OCI-LY7 (cell line): Measurements from ENCODE around the gene ATAD3B.

Experiments used
- EZH2phosphoT487 ChIP-seq: fragments of 200-600 bp; sonication (generic); IDR thresholded peaks from 2 replicates; pipeline ENCODE4 v1.6.1; 2018; ENCODE audit warnings: low read depth, borderline replicate concordance, mild to moderate bottlenecking, mixed run types, antibody characterized with exemption, low read length, moderate library complexity, mixed read lengths
- TF ChIP-seq, protein P1 (sequence below): fragments of 200-600 bp; sonication (generic); conservative IDR thresholded peaks from 2 replicates; pipeline ENCODE4 v1.5.1; 2014; ENCODE audit warnings: mild to moderate bottlenecking, antibody characterized with exemption, low read length, moderate library complexity, mixed read lengths

DNA sequence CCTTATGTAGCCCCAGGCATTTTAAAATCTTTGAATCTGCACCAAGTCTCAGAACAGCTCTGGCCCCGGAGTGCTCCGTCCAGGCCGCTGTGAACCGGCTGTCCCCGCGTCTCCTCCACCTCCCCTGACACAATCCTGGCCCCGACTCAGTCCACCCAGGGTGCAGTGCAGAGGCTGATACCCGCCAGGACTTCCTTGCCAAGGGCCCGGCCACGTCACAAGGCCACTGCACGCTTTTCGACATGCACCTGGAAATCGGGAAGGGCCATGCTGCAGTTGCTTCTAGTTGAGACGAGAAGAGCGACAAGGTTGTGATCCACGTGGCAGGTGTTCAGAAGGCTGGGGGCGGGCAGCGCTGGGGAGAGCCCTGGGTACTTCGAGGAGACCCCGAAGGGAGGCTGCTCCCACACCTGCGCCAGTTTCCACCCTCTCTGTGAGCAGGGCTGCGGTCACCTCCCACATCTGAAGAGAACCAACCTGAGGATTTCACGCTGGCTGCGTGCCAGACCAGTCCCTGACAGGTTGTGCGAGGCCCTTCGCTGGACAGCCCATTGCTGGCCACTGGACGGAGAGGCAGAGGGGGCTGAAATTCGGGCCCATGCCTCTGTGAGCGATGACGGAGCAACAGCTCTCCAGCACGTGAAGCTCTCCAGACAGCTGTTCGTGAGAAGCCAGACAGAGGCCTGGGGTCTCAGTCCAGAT lies 29.3 kb upstream of the ATAD3B start:
- TF ChIP-seq, protein P1, sequence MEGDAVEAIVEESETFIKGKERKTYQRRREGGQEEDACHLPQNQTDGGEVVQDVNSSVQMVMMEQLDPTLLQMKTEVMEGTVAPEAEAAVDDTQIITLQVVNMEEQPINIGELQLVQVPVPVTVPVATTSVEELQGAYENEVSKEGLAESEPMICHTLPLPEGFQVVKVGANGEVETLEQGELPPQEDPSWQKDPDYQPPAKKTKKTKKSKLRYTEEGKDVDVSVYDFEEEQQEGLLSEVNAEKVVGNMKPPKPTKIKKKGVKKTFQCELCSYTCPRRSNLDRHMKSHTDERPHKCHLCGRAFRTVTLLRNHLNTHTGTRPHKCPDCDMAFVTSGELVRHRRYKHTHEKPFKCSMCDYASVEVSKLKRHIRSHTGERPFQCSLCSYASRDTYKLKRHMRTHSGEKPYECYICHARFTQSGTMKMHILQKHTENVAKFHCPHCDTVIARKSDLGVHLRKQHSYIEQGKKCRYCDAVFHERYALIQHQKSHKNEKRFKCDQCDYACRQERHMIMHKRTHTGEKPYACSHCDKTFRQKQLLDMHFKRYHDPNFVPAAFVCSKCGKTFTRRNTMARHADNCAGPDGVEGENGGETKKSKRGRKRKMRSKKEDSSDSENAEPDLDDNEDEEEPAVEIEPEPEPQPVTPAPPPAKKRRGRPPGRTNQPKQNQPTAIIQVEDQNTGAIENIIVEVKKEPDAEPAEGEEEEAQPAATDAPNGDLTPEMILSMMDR = no peak
- TF ChIP-seq EZH2phosphoT487 = no peak
